RWPE1 (cell line): ENCODE measurements around the gene CACHD1.
"Not testable (repeated sequence)": the region's sequence is repeated elsewhere in the genome, so short reads cannot be mapped to it uniquely, and the experiment has no call there.

Source experiments
- CTCF ChIA-PET: fragments of 350-600 bp; sonication (Branson Sonifier 250); formaldehyde crosslinking; extraction: SDS; loops from one replicate; lab custom pipeline; 2021; lab: Yijun Ruan, JAX
- POLR2A ChIA-PET: fragments of 400-600 bp; formaldehyde crosslinking; extraction: SDS; loops from one replicate; lab custom pipeline; 2020; ENCODE audit warnings: antibody characterized with exemption; ENCODE audit not compliant: low non-redundant PET; lab: Yijun Ruan, JAX
- DNase-seq: peaks from one replicate; pipeline ENCODE4 v3.0.0; 2012; ENCODE audit warnings: low spot score
- H3K27ac ChIP-seq: fragments of 450-650 bp; 2 replicates; pipeline ENCODE4 v1.5.1; 2017
- CTCF ChIP-seq: fragments of 450-650 bp; conservative IDR thresholded peaks from 2 replicates; pipeline ENCODE4 v1.5.1; 2017; ENCODE audit warnings: low read depth, mild to moderate bottlenecking

The CACHD1 gene

GRCh38 chr1:64696879-64697278 is 226.9 kb downstream of the CACHD1 start:
- no peak for DNase-seq
- POLR2A ChIA-PET = no interaction called here
- TF ChIP-seq CTCF = no peak
- CTCF ChIA-PET = no interaction called here
- H3K27ac ChIP-seq = no peak overlapping the region

- no peak overlapping the region for H3K27ac ChIP-seq
- no peak for TF ChIP-seq CTCF
- POLR2A ChIA-PET = no interaction called here
- no peak for DNase-seq
- CTCF ChIA-PET = no interaction called here
Observed at GRCh38 chr1:64699327-64699726, 229.4 kb downstream of the CACHD1 start.

- POLR2A ChIA-PET = no interaction called here
- no peak for TF ChIP-seq CTCF
- no peak overlapping the region for H3K27ac ChIP-seq
- no peak for DNase-seq
- CTCF ChIA-PET = interaction anchor here (0.6 kb wide), 1 partner anchor 9 kb away, joined by 3 read pairs; no protein-coding TSS in a partner anchor
Observed at GRCh38 chr1:64701071-64701470, 231.1 kb downstream of the CACHD1 start.

GRCh38 chr1:64701886-64702285 is 232.0 kb downstream of the CACHD1 start:
- CTCF ChIA-PET = no interaction called here
- DNase-seq = no peak
- POLR2A ChIA-PET = no interaction called here
- H3K27ac ChIP-seq = no peak overlapping the region
- TF ChIP-seq CTCF = no peak

GRCh38 chr1:64702670-64703069 is 232.7 kb downstream of the CACHD1 start:
- POLR2A ChIA-PET, H3K27ac ChIP-seq, CTCF ChIA-PET, DNase-seq: not testable (repeated sequence)

- no peak for DNase-seq
- ChIA-PET POLR2A (no interaction called here), CTCF (no interaction called here)
- no peak overlapping the region for H3K27ac ChIP-seq
- TF ChIP-seq CTCF = no peak
Observed at GRCh38 chr1:64703600-64703999, 233.7 kb downstream of the CACHD1 start.

- POLR2A ChIA-PET = no interaction called here
- no peak overlapping the region for H3K27ac ChIP-seq
- CTCF ChIA-PET = no interaction called here
- no peak for DNase-seq
- no peak for TF ChIP-seq CTCF
Observed at GRCh38 chr1:64705591-64705990, 235.7 kb downstream of the CACHD1 start.
